Right hindlimb (tissue), 1 donor: Measurements from ENCODE around the gene SLC6A18.

Experiments used
- DNase-seq: peaks from one replicate; pipeline ENCODE4 v3.0.0-alpha.2; 2018

The SLC6A18 gene

DNA sequence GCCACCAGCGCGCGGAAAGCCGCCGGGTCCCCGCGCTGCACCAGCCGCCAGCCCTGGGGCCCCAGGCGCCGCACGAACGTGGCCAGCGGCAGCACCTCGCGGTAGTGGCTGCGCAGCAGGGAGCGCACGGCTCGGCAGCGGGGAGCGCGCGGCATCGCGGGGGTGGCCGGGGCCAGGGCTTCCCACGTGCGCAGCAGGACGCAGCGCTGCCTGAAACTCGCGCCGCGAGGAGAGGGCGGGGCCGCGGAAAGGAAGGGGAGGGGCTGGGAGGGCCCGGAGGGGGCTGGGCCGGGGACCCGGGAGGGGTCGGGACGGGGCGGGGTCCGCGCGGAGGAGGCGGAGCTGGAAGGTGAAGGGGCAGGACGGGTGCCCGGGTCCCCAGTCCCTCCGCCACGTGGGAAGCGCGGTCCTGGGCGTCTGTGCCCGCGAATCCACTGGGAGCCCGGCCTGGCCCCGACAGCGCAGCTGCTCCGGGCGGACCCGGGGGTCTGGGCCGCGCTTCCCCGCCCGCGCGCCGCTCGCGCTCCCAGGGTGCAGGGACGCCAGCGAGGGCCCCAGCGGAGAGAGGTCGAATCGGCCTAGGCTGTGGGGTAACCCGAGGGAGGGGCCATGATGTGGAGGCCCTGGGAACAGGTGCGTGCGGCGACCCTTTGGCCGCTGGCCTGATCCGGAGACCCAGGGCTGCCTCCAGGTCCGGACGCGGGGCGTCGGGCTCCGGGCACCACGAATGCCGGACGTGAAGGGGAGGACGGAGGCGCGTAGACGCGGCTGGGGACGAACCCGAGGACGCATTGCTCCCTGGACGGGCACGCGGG, 69.9 kb downstream of the SLC6A18 start, which contains the start of gene TERT:
TERT (minus strand) TSS at position 234 of the 815 bp plus-strand sequence; CDS start at position 155, 79 bp downstream.
- DNase-seq = no peak

DNA sequence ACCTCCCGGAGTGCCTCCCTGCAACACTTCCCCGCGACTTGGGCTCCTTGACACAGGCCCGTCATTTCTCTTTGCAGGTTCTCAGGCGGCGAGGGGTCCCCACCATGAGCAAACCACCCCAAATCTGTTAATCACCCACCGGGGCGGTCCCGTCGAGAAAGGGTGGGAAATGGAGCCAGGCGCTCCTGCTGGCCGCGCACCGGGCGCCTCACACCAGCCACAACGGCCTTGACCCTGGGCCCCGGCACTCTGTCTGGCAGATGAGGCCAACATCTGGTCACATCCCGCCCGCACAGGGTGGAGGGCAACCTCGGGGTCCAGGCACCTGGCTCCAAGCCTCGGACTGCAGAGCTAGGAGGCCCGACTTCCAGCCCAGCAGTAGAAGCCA, 70.5 kb downstream of the SLC6A18 start:
- DNase-seq = no peak
